HepG2 (cell line): ENCODE measurements around the gene APC2. TPM values are rescaled to one million over a fixed set of nuclear protein-coding genes. Genes with fewer than 3 reads are reported as not detected.

Source experiments
- CCDC6 ChIP-seq: sonication (generic); formaldehyde crosslinking; IDR thresholded peaks from 2 replicates; pipeline ENCODE4 v1.8.1; 2022; ENCODE audit warnings: mild to moderate bottlenecking, missing genetic modification reagents, moderate library complexity
- FUBP1 ChIP-seq: sonication (generic); formaldehyde crosslinking; IDR thresholded peaks from 2 replicates; pipeline ENCODE4 v1.5.1; 2020; ENCODE audit warnings: missing genetic modification reagents, mild to moderate bottlenecking, borderline replicate concordance
- HDAC1 ChIP-seq: sonication (generic); formaldehyde crosslinking; IDR thresholded peaks from 2 replicates; pipeline ENCODE4 v1.5.1; 2020; ENCODE audit warnings: mild to moderate bottlenecking, missing genetic modification reagents
- KDM5B ChIP-seq: sonication (generic); formaldehyde crosslinking; IDR thresholded peaks from 2 replicates; pipeline ENCODE4 v1.4.0; 2020; ENCODE audit warnings: missing genetic modification reagents, mild to moderate bottlenecking, borderline replicate concordance
- NFYC ChIP-seq: IDR thresholded peaks from 2 replicates; pipeline ENCODE4 v1.6.1; 2016; ENCODE audit warnings: missing genetic modification reagents, missing compliant biosample characterization
- SYNCRIP ChIP-seq: fragments of 200-400 bp; formaldehyde crosslinking; IDR thresholded peaks from 2 replicates; pipeline ENCODE4 v1.6.1; 2018; ENCODE audit warnings: mild to moderate bottlenecking, low read depth, low read length; ENCODE audit not compliant: insufficient read depth
- TARDBP ChIP-seq: sonication (generic); formaldehyde crosslinking; IDR thresholded peaks from 2 replicates; pipeline ENCODE4 v1.8.0; 2022; ENCODE audit warnings: mild to moderate bottlenecking, missing genetic modification reagents
- TBX2 ChIP-seq: sonication (generic); formaldehyde crosslinking; IDR thresholded peaks from 2 replicates; pipeline ENCODE4 v1.5.0; 2020; ENCODE audit warnings: missing genetic modification reagents, mild to moderate bottlenecking, borderline replicate concordance
- THAP11 ChIP-seq: IDR thresholded peaks from 2 replicates; pipeline ENCODE4 v1.6.1; 2016; ENCODE audit warnings: missing biosample characterization, missing genetic modification reagents
- TSC22D2 ChIP-seq: sonication (generic); formaldehyde crosslinking; IDR thresholded peaks from 2 replicates; pipeline ENCODE4 v1.5.1; 2020; ENCODE audit warnings: missing genetic modification reagents, mild to moderate bottlenecking, borderline replicate concordance
- ZBTB3 ChIP-seq: sonication (generic); formaldehyde crosslinking; IDR thresholded peaks from 2 replicates; pipeline ENCODE4 v1.4.0; 2020; ENCODE audit warnings: low read depth, mild to moderate bottlenecking, moderate library complexity, missing genetic modification reagents, borderline replicate concordance
- ZFX ChIP-seq: sonication (generic); formaldehyde crosslinking; IDR thresholded peaks from 2 replicates; pipeline ENCODE4 v1.4.0; 2020; ENCODE audit warnings: mild to moderate bottlenecking, low read depth, missing genetic modification reagents, moderate library complexity
- ZMYM4 ChIP-seq: sonication (generic); formaldehyde crosslinking; IDR thresholded peaks from 2 replicates; pipeline ENCODE4 v1.8.1; 2023; ENCODE audit warnings: mild to moderate bottlenecking, missing genetic modification reagents
- ZNF761 ChIP-seq: sonication (generic); formaldehyde crosslinking; conservative IDR thresholded peaks from 2 replicates; pipeline ENCODE4 v1.4.0; 2020; ENCODE audit warnings: mild to moderate bottlenecking, missing genetic modification reagents
- polyA plus RNA-seq, 8 experiments: library from polyadenylated mRNA; depleted of rRNA in 3 of 8; stranded (reverse) in 7 of 8; unstranded in 1 of 8; fragments of >200 nt; fragmentation: Illumina TruSeq in 4 of 8; extraction: Trizol in 4 of 8; gene quantifications; 2 replicates each; pipeline versions ENCODE4 v1.2.1 to v1.2.3, GENCODE V29; 2011 to 2016; ENCODE audit warnings: low read depth in 4 of 8, missing spikeins in 1 of 8, mixed read lengths in 1 of 8; ENCODE audit not compliant: insufficient read depth in 1 of 8
- total RNA-seq, 5 experiments: library from RNA; depleted of rRNA; stranded (reverse); fragments of >200 nt; fragmentation: Illumina TruSeq; extraction: Trizol; gene quantifications; 2 replicates each; pipeline ENCODE4 v1.2.3, GENCODE V29; 2016; ENCODE audit warnings: low read depth in 1 of 5
- TF ChIP-seq, protein P1 (sequence below): sonication (generic); formaldehyde crosslinking; IDR thresholded peaks from 2 replicates; pipeline ENCODE4 v1.4.0; 2020; ENCODE audit warnings: mild to moderate bottlenecking, missing genetic modification reagents
- TF ChIP-seq, protein P2 (sequence below): sonication (generic); formaldehyde crosslinking; IDR thresholded peaks from 2 replicates; pipeline ENCODE4 v1.4.0; 2020; ENCODE audit warnings: mild to moderate bottlenecking, missing genetic modification reagents
- TF ChIP-seq, protein P3 (sequence below): sonication (generic); formaldehyde crosslinking; IDR thresholded peaks from 2 replicates; pipeline ENCODE4 v1.5.1; 2020; ENCODE audit warnings: missing genetic modification reagents, mild to moderate bottlenecking, borderline replicate concordance
- TF ChIP-seq, protein P4 (sequence below), 2 experiments: sonication (generic) in 1 of 2; formaldehyde crosslinking in 1 of 2; IDR thresholded peaks; 2 replicates each; pipeline versions ENCODE4 v1.4.0 to v1.6.1; 2018 to 2020; ENCODE audit warnings: missing genetic modification reagents in 2 of 2, borderline replicate concordance in 1 of 2, low read depth in 1 of 2, mild to moderate bottlenecking in 1 of 2, missing biosample characterization in 1 of 2

The APC2 gene
- total and polyA plus RNA-seq, 2 of the 13 experiments (the other 11 are each of a cell fraction or from before 2014, with no cell fraction given): 0.08 to 0.22 TPM

DNA sequence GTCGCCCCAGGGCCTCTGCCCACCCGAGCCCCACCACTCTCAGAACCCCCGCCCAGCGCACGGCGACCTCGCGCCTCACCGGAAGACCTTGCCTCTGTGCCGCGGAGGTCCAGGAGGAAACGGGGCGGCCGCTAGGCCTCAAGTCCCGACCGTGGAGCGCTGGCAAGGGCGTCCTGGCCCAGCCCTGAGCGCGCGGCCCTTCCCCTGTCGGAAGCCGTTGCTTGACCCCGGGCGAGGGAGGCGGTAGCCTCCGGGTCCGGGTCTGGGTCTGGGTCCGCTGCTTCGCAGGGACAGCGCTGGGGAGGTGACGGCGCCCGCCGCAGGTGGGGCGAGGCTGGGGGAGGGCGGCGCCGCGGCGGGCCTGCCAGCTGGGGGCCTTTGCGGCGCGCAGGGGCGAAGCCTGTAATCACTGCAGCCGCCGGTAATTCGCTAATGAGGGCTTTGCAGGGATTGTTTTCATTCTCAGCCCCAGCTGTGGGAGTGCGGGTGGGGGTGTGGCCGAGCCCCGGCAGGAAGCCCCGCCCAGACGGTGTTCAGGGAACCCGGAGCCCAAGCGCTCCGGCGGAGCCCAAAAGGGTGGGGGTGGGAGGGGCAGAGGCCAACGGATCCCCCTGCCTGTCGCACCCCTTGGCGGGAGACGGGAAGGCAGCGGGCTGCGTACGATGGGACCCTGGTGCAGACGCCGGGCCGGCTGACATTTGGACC is 20.5 kb downstream of the APC2 start (continued):
- peak; percentile 49; the same call in 1 of the 2 replicates for TF ChIP-seq CCDC6
- peak; percentile 88 for TF ChIP-seq ZFX (CRISPR knock-in tag)
- TF ChIP-seq ZNF761: no peak
- 0 out of 2 replicates have a peak, but pooled peaks have one; percentile 49 for TF ChIP-seq ZBTB3 (CRISPR knock-in tag)
- peak; percentile 55 for TF ChIP-seq KDM5B (CRISPR knock-in tag)
- no peak; the same call in 1 of the 2 replicates for TF ChIP-seq ZMYM4
- no peak for TF ChIP-seq TARDBP (CRISPR knock-in tag)
- TF ChIP-seq NFYC (CRISPR knock-in tag): no peak
- TF ChIP-seq TBX2: 0 out of 2 replicates have a peak, but pooled peaks have one; percentile 17
- TF ChIP-seq, protein P1, sequence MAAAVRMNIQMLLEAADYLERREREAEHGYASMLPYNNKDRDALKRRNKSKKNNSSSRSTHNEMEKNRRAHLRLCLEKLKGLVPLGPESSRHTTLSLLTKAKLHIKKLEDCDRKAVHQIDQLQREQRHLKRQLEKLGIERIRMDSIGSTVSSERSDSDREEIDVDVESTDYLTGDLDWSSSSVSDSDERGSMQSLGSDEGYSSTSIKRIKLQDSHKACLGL: no peak; the same call in 1 of the 2 replicates
- no peak for TF ChIP-seq TSC22D2 (CRISPR knock-in tag)
- TF ChIP-seq, protein P2, sequence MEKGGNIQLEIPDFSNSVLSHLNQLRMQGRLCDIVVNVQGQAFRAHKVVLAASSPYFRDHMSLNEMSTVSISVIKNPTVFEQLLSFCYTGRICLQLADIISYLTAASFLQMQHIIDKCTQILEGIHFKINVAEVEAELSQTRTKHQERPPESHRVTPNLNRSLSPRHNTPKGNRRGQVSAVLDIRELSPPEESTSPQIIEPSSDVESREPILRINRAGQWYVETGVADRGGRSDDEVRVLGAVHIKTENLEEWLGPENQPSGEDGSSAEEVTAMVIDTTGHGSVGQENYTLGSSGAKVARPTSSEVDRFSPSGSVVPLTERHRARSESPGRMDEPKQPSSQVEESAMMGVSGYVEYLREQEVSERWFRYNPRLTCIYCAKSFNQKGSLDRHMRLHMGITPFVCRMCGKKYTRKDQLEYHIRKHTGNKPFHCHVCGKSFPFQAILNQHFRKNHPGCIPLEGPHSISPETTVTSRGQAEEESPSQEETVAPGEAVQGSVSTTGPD: no peak
- TF ChIP-seq, protein P3, sequence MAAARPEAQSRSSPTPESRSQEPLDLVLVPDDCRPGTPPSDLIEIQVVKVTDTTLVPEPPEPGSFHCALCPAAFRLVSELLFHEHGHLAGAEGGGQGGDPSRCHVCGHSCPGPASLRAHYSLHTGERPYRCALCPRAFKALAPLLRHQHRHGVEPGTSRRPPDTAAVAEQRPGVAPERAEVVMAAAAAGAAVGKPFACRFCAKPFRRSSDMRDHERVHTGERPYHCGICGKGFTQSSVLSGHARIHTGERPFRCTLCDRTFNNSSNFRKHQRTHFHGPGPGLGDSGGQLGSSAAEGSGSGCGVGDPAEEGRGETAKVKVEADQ (CRISPR knock-in tag): no peak
- TF ChIP-seq, protein P4, sequence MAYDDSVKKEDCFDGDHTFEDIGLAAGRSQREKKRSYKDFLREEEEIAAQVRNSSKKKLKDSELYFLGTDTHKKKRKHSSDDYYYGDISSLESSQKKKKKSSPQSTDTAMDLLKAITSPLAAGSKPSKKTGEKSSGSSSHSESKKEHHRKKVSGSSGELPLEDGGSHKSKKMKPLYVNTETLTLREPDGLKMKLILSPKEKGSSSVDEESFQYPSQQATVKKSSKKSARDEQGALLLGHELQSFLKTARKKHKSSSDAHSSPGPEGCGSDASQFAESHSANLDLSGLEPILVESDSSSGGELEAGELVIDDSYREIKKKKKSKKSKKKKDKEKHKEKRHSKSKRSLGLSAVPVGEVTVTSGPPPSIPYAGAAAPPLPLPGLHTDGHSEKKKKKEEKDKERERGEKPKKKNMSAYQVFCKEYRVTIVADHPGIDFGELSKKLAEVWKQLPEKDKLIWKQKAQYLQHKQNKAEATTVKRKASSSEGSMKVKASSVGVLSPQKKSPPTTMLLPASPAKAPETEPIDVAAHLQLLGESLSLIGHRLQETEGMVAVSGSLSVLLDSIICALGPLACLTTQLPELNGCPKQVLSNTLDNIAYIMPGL (CRISPR knock-in tag; IDR thresholded peaks at IDR 0.05; ENCODE audit: borderline replicate concordance in 1 of 2, low read depth in 1 of 2): peak in 1 of 2 experiments; percentile 50; a peak in 1 of 4 replicates
- no peak for TF ChIP-seq SYNCRIP
- TF ChIP-seq HDAC1 (CRISPR knock-in tag): no peak
- TF ChIP-seq FUBP1 (CRISPR knock-in tag): no peak
- no peak for TF ChIP-seq THAP11 (CRISPR knock-in tag)
